OCI-LY3 (cell line): ENCODE measurements around the gene TYW5.

Source experiments
- EZH2phosphoT487 ChIP-seq: fragments of 200-600 bp; shearing (Covaris generic); IDR thresholded peaks from 2 replicates; pipeline ENCODE4 v1.6.1; 2018; ENCODE audit warnings: antibody characterized with exemption, mixed run types, low read depth
- TF ChIP-seq, protein P1 (sequence below): fragments of 200-600, 300-600 bp; sonication (generic); IDR thresholded peaks from 2 replicates; pipeline ENCODE4 v1.5.1; 2014; ENCODE audit warnings: antibody characterized with exemption, low read length, low read depth

GRCh38 chr2:199940373-199940772 lies 14.9 kb downstream of the TYW5 start:
- TF ChIP-seq, protein P1, sequence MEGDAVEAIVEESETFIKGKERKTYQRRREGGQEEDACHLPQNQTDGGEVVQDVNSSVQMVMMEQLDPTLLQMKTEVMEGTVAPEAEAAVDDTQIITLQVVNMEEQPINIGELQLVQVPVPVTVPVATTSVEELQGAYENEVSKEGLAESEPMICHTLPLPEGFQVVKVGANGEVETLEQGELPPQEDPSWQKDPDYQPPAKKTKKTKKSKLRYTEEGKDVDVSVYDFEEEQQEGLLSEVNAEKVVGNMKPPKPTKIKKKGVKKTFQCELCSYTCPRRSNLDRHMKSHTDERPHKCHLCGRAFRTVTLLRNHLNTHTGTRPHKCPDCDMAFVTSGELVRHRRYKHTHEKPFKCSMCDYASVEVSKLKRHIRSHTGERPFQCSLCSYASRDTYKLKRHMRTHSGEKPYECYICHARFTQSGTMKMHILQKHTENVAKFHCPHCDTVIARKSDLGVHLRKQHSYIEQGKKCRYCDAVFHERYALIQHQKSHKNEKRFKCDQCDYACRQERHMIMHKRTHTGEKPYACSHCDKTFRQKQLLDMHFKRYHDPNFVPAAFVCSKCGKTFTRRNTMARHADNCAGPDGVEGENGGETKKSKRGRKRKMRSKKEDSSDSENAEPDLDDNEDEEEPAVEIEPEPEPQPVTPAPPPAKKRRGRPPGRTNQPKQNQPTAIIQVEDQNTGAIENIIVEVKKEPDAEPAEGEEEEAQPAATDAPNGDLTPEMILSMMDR, result peak; percentile 37
- TF ChIP-seq EZH2phosphoT487, result no peak
